GM23248 (cell line): ENCODE results near the gene CSKMT.

Source experiments
- EZH2 ChIP-seq: fragments of 200-600 bp; sonication (generic); IDR thresholded peaks from 2 replicates; pipeline ENCODE4 v1.6.1; 2018; ENCODE audit warnings: antibody characterized with exemption, mild to moderate bottlenecking; ENCODE audit not compliant: insufficient read depth, poor library complexity, severe bottlenecking
- EZH2phosphoT487 ChIP-seq: fragments of 200-600 bp; sonication (generic); IDR thresholded peaks from 2 replicates; pipeline ENCODE4 v1.6.1; 2018; ENCODE audit warnings: antibody characterized with exemption, moderate library complexity, mild to moderate bottlenecking, low read depth; ENCODE audit not compliant: insufficient read depth

GRCh38 chr11:62665599-62666258, 617 bp downstream of the CSKMT start:
- TF ChIP-seq EZH2 (no peak), EZH2phosphoT487 (no peak)
